Mesothelial cell of epicardium (in vitro differentiated cells): ENCODE results near the gene MUC22. TPM values are rescaled to one million over a fixed set of nuclear protein-coding genes. Genes with fewer than 3 reads are reported as not detected.

Experiments
- DNase-seq, 2 experiments: peaks; one replicate each; pipeline ENCODE4 v3.0.0; 2021; ENCODE audit warnings: low spot score in 2 of 2; ENCODE audit not compliant: unreplicated experiment in 2 of 2
- H3K27ac Mint-ChIP-seq: 2 replicates; pipeline ENCODE4 v1.8.0; 2021; ENCODE audit warnings: mixed read lengths
- H3K27me3 Mint-ChIP-seq: 2 replicates; pipeline ENCODE4 v1.8.0; 2021; ENCODE audit warnings: low read depth, mixed read lengths
- H3K36me3 Mint-ChIP-seq: 2 replicates; pipeline ENCODE4 v1.8.0; 2021; ENCODE audit warnings: mixed read lengths
- H3K4me1 Mint-ChIP-seq: 2 replicates; pipeline ENCODE4 v1.8.0; 2021; ENCODE audit warnings: mixed read lengths
- H3K4me3 Mint-ChIP-seq: 2 replicates; pipeline ENCODE4 v1.8.0; 2021; ENCODE audit warnings: mild to moderate bottlenecking, moderate library complexity, mixed read lengths
- H3K9me3 Mint-ChIP-seq: 2 replicates; pipeline ENCODE4 v1.8.0; 2021; ENCODE audit warnings: mixed read lengths
- total RNA-seq: library from RNA; stranded (reverse); gene quantifications from 3 replicates; pipeline ENCODE4 v1.2.1, GENCODE V29; 2021
- TF ChIP-seq, protein P1 (sequence below): fragments of 200-600 bp; sonication (generic); IDR thresholded peaks from one replicate; pipeline ENCODE4 v1.5.0; 2021; ENCODE audit warnings: antibody characterized with exemption; ENCODE audit not compliant: unreplicated experiment

The MUC22 gene
- total RNA-seq, 1 donor from 2014 or later = not detected

DNA sequence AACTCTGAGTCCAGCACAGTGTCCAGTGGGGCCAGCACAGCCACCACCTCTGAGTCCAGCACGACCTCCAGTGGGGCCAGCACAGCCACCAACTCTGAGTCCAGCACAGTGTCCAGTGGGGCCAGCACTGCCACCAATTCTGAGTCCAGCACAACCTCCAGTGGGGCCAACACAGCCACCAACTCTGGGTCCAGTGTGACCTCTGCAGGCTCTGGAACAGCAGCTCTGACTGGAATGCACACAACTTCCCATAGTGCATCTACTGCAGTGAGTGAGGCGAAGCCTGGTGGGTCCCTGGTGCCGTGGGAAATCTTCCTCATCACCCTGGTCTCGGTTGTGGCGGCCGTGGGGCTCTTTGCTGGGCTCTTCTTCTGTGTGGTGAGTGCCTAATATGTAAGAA lies 23.0 kb upstream of the MUC22 start:
- Mint-ChIP-seq H3K9me3 (peaks cover 3% of the 10 kb centered on the region), H3K4me1 (peaks cover 10% of the 10 kb centered on the region), H3K4me3 (no peak overlapping the region), H3K27me3 (no peaks in the 10 kb centered on the region), H3K27ac (no peak overlapping the region), H3K36me3 (no peaks in the 10 kb centered on the region)
- no peak for DNase-seq
- TF ChIP-seq, protein P1, sequence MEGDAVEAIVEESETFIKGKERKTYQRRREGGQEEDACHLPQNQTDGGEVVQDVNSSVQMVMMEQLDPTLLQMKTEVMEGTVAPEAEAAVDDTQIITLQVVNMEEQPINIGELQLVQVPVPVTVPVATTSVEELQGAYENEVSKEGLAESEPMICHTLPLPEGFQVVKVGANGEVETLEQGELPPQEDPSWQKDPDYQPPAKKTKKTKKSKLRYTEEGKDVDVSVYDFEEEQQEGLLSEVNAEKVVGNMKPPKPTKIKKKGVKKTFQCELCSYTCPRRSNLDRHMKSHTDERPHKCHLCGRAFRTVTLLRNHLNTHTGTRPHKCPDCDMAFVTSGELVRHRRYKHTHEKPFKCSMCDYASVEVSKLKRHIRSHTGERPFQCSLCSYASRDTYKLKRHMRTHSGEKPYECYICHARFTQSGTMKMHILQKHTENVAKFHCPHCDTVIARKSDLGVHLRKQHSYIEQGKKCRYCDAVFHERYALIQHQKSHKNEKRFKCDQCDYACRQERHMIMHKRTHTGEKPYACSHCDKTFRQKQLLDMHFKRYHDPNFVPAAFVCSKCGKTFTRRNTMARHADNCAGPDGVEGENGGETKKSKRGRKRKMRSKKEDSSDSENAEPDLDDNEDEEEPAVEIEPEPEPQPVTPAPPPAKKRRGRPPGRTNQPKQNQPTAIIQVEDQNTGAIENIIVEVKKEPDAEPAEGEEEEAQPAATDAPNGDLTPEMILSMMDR = no peak

DNA sequence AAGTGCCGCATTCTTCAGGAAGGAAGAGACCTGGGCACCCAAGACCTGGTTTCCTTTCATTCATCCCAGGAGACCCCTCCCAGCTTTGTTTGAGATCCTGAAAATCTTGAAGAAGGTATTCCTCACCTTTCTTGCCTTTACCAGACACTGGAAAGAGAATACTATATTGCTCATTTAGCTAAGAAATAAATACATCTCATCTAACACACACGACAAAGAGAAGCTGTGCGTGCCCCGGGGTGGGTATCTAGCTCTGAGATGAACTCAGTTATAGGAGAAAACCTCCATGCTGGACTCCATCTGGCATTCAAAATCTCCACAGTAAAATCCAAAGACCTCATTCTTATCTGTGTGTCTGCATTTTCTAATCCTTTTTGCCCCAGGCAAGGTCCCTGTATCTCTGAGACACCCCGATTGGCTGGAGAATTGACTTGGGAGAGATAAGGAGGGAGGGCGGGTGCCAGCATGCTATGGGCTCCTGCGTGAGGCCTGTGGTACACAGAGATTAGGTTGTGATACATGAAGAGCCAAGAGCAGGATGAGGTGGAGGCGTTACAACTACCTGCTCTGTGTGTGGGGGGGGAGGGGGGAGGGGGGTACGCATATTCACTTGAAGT lies 22.0 kb upstream of the MUC22 start:
- H3K9me3 Mint-ChIP-seq = peaks cover 3% of the 10 kb centered on the region
- TF ChIP-seq, protein P1 = no peak
- H3K4me1 Mint-ChIP-seq = peaks cover 5% of the 10 kb centered on the region
- DNase-seq = no peak
- no peaks in the 10 kb centered on the region for H3K27me3 Mint-ChIP-seq
- no peak overlapping the region for H3K4me3 Mint-ChIP-seq
- peak overlapping the region; percentile 9 for H3K27ac Mint-ChIP-seq
- no peaks in the 10 kb centered on the region for H3K36me3 Mint-ChIP-seq

DNA sequence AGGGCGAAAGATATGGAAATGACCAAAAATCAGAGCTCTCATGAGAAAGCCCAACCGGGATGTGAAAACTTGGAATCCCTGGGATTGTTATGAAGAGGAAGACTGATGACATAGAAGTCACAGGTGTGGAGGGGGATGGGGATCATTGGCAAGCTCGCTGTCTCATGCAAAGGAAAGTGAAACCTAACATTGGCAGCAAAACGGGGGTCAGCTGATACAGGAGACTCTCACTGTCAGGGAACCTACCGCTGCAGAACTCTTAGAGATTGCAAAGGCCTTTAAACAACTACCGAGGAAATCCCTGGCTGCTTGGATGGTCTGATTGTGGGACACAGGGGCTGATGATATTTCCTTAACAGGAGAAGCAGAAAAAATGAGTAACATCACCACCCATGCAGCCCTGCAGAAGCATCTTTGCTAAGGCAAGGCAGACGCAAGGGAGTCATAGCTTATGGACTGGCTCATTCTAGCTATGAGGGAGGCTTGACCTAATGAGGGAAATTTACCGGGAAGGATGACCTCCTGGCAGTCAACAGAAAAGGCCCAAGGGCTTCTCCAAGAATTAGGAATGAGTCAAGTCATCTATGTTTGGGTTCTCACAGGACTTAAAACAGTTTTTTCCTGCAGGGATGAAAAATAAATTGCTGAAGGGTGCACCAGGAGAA lies 19.7 kb upstream of the MUC22 start:
- no peak for DNase-seq
- Mint-ChIP-seq H3K4me3 (no peak overlapping the region), H3K27me3 (no peaks in the 10 kb centered on the region), H3K9me3 (peaks cover 3% of the 10 kb centered on the region), H3K36me3 (peaks cover 2% of the 10 kb centered on the region), H3K27ac (no peak overlapping the region), H3K4me1 (peaks cover 5% of the 10 kb centered on the region)
- TF ChIP-seq, protein P1 = no peak

DNA sequence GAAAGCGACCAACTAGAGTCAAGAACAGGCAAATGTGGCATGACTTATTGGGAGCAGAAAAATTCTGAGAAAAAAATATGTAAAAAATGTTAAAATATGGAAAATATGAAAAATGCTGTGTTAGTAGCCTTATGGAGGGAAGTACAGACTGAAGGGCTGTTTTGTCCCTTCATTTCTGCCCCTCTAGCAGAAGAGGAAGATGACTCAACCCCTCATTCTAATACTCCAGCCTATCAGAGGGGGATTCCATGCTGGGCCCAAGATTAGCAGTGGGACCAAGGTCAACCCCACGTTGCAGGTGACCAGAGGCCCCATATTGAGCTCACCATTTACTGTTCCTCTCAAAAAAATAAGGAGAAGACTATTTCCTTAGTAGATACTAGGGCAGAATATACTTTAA lies 18.4 kb upstream of the MUC22 start:
- Mint-ChIP-seq H3K4me1 (peaks cover 5% of the 10 kb centered on the region), H3K4me3 (no peak overlapping the region), H3K9me3 (peaks cover 3% of the 10 kb centered on the region), H3K27ac (no peak overlapping the region), H3K27me3 (no peaks in the 10 kb centered on the region), H3K36me3 (peaks cover 2% of the 10 kb centered on the region)
- TF ChIP-seq, protein P1 = no peak
- no peak for DNase-seq

DNA sequence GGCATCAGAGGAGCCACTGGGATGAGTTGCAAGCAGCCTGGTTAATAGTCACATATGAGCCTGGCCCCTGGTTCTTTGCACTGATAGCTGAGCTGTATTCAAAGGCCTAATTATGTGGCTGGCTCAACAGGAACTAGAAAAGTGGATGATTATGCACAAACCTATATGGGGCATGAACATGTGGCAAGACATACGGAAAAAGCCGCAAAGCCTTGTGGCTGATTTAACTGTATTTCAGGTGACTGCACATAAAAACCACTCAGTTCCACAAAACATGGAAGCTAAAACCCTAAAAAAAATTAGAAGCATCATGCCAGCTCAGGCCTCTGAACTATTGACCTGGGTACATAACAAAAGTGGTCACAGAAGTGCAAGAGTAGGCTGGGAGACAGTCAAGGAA lies 13.0 kb upstream of the MUC22 start:
- H3K36me3 Mint-ChIP-seq = peaks cover 2% of the 10 kb centered on the region

More for the DNA sequence above, 13.0 kb upstream of the MUC22 start:
- H3K9me3 Mint-ChIP-seq = peaks cover 3% of the 10 kb centered on the region
- no peaks in the 10 kb centered on the region for H3K4me1 Mint-ChIP-seq
- DNase-seq = no peak
- H3K27ac Mint-ChIP-seq = no peak overlapping the region
- TF ChIP-seq, protein P1 = no peak
- no peak overlapping the region for H3K4me3 Mint-ChIP-seq
- H3K27me3 Mint-ChIP-seq = no peaks in the 10 kb centered on the region
